HG03108 (cell line): ENCODE measurements around the gene SRSF3.
"Not testable (repeated sequence)": the region's sequence is repeated elsewhere in the genome, so short reads cannot be mapped to it uniquely, and the experiment has no call there.

Experiments used
- ATAC-seq: cut with Tn5 transposase; IDR thresholded peaks from one replicate; pipeline ENCODE4 v1.9.1; 2021; ENCODE audit warnings: moderate library complexity; ENCODE audit not compliant: unreplicated experiment

The SRSF3 gene

DNA sequence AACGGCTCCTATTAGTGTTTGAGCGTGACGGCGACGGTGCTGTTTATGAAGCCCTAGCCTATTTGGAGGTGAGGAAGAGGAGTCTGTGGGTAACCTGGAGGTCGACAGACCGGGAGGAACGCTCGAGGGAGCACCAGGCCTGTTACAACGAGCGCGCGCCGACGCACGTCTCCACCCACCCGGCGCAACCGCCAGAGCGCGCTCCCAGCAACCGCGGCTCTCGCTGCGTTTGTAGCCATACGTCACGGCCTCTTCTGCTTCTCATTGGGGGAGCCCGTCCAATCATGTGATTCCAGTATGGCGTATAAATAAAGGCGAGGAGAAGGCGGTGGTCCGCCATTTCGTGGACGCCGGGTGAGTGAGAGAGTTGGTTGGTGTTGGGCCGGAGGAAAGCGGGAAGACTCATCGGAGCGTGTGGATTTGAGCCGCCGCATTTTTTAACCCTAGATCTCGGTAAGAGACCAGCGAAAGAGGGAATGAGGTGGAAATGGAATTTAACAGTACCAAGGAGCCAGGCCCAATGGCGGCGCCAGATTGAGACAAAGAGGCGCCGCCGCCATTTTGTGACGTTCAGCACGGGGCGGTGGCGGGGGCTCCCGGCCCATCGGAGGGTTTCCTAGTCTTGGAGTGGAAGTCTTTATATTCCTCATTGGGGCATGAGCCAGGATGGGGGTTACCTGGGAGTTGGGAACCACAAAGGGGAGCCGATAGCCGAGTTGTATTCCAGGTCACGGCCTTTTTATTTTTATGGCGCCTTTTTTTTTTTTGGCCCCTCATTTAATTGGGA, at the start of gene SRSF3:
Gene SRSF3, plus strand, starts transcription at position 334 of the 787 bp plus-strand sequence. CDS start 2,401 bp downstream, outside the sequence.
- ATAC-seq, result peak; percentile 84

DNA sequence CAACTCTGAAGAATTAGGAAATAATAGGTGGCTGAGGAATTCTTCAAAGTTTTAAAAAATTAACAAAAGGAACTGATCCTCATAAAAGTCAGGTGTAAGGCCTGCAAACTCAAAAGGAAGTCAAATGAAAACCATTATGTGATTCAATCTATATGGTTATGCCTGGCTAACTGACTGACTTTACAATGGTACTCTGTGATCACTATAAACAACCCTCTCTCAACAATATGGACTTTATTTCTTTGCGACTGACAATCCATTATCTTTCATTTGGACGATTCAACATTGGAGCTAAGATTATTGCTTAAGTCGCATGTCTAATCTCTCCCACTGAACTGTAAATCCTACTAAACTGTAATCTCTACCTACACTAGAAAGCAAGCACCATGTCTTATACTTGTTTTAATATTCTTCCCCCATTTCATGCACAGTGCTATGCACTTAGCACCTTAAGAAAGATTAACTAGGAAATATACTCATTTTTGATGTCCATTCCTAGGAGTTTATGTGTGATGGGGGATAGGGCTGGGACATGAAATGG, 48.3 kb upstream of the SRSF3 start:
- no peak for ATAC-seq

DNA sequence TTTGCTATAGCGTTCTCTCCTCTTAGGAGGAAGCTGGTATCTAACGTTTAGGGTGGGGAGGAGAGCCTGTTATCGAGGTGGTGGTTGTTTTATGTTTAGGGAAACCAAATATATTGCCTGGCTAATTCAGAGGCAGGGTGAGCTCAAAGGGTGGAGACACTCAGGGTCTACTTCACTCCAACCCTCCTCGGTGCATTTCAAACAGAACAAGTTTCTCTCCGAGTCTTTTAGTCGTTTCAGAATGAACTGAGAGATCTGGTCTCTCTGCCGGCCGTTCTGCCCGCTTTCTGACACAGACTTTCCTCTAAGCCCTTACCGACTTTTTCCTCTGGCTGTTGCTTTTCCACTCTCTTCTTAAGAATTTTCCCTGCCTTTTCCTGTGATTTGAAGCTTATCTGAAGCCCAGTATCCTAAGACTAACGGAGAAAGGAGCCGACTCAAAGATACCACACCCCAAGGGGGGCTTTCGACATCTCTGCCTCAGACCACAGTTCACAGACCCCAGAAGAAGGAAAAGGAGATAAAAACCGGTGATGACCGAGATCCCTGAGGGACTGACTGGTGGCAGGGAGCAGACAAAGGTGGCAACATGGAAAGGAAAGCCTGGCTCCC, 47.7 kb upstream of the SRSF3 start:
- no peak for ATAC-seq

- ATAC-seq, result peak; percentile 77
These were observed 47.1 kb upstream of the SRSF3 start, which contains the start of gene STK38 for GRCh38 chr6:36546920-36547645. STK38 (minus strand) TSS chr6:36547479; CDS start chr6:36540202, 7,277 bp downstream.

DNA sequence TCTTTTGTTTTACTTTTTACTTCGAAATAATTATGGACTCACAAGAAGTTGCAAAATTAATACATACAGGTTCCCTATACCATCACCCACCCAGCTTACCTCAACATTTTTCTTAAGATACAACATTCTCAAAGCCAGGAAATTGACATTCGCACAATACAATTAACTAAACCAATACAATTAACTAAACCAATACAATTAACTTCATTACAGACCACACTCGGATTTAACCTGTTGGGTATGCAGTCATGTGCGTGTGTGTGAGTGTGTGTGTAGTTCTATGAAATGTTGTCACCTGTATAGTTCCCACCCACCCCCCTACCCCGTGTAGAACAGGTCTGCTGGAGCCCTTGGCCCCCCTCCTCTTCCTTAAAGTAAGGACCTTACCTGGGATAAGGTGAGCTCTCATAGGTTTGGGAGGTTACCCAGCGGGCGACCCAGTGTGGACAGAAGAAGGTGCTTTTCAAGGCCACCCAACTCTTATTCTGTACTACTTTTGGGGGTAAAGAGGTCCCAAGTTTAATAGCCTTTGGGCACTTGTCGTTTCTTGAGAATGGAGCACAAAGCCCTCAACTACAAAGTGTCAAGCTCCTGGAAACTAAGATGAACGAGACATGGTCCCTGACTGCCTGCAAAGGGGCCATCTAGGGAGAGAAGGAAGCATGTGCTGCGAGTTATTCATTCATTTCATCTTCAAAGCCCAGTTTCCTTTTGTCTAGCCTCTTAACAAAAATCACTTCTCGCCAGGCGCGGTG, 46.3 kb upstream of the SRSF3 start:
- no peak for ATAC-seq

DNA sequence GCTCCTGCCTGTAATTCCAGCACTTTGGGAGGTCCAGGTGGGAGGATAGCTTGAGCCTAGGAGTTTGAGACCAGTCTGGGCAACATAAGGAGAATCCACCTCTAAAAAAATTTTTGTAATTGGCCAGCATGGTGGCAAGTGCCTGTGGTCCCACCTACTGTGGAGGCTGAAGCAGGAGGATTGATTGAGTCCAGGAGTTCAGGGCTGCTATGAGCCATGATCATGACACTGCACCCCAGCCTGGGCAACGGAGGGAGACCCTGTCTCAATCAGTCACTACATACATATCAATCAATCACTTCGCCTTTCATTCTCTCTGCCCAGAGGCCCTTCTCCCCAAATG, 45.8 kb upstream of the SRSF3 start:
- ATAC-seq, result no peak

GRCh38 chr6:36550473-36551000, 43.6 kb upstream of the SRSF3 start:
- no peak for ATAC-seq

GRCh38 chr6:36555750-36556252, 38.4 kb upstream of the SRSF3 start:
- no peak for ATAC-seq

GRCh38 chr6:36556281-36556680, 37.9 kb upstream of the SRSF3 start:
- no peak for ATAC-seq

GRCh38 chr6:36559011-36559793, 35.0 kb upstream of the SRSF3 start:
- ATAC-seq, result peak; percentile 50

GRCh38 chr6:36560822-36561221, 33.3 kb upstream of the SRSF3 start:
- no peak for ATAC-seq

DNA sequence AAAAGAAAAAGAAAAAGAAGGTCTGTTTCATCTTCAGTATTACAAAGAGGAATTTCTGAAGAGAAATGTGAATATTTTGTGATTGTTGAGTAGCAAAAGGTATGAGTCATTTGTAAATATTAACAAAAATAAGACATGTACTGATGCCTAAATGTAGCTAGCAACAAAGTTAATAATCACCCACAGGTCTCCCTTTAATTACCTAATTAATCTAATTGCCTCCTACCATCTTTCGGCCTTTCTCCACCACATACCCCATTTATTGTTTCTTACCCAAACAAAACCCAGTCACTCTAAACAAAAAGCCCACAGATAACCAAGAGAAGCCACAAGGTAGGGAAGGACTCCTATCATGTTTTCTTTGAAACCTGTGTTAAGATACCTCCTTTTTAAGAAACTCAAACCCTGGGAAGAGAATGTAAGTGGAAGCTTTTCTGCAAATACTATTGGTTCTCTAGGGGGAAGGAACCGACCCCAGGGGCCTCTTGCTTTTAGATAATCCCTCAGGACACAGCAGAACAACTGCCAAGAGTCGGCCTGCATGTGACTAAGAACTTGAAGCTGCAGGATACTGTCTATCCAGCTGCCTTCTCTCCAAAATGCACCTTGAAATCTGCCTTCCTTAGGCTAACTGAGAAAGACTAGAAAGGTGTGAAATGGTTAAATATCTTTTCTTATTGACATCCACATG, 30.8 kb upstream of the SRSF3 start:
- ATAC-seq, result no peak

DNA sequence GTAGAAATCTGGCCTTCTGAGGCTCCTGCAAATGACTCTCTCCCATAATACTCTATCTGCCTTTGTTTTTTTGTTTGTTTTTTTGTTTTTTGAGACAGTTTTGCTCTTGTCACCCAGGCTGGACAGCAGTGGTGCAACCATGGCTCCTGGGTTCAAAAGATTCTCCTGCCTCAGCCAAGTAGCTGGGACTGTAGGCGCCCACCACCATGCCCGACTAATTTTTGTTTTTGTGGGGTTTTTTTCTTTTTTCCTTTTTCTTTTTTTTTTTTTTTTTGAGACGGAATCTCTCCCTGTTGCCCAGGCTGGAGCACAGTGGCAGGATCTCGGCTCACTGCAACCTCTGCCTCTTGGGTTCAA, 30.3 kb upstream of the SRSF3 start:
- no peak for ATAC-seq

- ATAC-seq, result no peak
These were observed 27.7 kb upstream of the SRSF3 start for GRCh38 chr6:36566418-36566905.

DNA sequence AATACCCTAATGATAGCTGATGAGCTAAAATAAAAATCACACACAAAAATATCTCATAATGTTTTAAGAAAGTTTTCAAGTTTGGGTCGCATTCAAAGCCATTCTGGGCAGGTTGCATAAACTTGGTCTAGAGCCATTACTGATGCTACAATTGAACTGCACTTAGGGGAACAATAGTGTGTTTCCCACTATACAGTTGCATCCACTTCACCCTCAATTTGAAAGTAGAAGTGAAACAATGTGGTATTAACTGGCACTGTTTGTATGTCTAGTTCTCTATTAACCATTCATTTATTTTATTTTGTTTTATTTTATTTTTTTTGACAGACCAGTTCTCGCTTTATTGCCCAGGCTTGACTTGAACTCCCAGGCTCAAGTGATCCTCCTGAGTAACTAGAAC, 23.9 kb upstream of the SRSF3 start:
- ATAC-seq, result no peak

DNA sequence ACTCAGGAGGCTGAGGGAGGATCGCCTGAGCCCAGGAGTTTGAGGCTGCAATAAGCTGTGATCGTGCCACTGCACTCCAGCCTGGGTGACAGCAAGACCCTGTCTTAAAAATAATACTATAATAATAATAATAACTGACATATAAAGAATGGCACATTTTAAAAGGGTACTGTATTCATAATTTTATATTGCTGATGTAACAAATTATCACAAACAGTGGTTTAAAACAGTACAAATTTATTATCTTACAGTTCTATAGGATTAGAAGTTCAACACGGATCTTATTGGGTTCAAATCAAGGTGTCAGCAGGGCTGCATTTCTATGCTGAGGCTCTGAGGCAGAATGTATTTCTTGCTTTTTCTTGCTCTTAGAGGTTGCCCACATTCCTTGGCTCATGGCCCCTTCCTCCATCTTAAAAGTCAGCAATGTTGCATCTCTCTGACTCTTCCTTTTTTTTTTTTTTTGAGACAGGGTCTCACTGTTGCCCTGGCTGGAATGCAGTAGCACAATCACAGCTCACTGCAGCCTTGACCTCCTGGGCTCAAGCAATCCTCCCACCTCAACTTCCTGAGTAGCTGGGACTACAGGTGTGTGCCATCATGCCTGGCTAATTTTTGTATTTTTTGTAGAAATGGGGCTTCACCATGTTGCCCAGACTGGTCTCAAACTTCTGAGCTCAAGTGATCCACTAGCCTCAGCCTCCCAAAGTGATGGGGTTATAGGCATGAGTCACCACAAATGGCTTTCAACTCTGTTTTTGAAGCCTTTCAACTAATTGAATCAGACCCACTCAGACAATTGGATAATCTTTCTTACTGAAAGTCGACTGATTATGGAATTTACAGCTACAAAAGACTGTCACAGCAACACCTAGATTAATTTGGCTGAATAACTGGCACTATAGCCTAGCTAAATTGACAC, 22.8 kb upstream of the SRSF3 start:
- no peak for ATAC-seq

GRCh38 chr6:36572353-36573311, 21.5 kb upstream of the SRSF3 start:
- ATAC-seq, result not testable (repeated sequence)
